Coronary artery (tissue), 2 donors: ENCODE data around the gene DGKD.

Experiments
- DNase-seq: peaks from one replicate; pipeline ENCODE4 v3.0.0-alpha.2; 2017; ENCODE audit warnings: low spot score
- H3K27ac ChIP-seq, 2 donors: fragments of 200-600 bp; sonication (generic); one replicate each; pipeline ENCODE4 v1.5.1; 2016 to 2019
- H3K4me3 ChIP-seq: fragments of 200-600 bp; sonication (generic); 2 replicates; pipeline ENCODE4 v1.5.1; 2016; ENCODE audit warnings: mild to moderate bottlenecking, moderate library complexity
- TF ChIP-seq, protein P1 (sequence below): fragments of 200-600 bp; sonication (generic); IDR thresholded peaks from one replicate; pipeline ENCODE4 v1.5.1; 2019; ENCODE audit warnings: antibody characterized with exemption

The DGKD gene

GRCh38 chr2:233435436-233436190 lies 81.3 kb downstream of the DGKD start:
- TF ChIP-seq, protein P1, sequence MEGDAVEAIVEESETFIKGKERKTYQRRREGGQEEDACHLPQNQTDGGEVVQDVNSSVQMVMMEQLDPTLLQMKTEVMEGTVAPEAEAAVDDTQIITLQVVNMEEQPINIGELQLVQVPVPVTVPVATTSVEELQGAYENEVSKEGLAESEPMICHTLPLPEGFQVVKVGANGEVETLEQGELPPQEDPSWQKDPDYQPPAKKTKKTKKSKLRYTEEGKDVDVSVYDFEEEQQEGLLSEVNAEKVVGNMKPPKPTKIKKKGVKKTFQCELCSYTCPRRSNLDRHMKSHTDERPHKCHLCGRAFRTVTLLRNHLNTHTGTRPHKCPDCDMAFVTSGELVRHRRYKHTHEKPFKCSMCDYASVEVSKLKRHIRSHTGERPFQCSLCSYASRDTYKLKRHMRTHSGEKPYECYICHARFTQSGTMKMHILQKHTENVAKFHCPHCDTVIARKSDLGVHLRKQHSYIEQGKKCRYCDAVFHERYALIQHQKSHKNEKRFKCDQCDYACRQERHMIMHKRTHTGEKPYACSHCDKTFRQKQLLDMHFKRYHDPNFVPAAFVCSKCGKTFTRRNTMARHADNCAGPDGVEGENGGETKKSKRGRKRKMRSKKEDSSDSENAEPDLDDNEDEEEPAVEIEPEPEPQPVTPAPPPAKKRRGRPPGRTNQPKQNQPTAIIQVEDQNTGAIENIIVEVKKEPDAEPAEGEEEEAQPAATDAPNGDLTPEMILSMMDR: no peak
- no peak overlapping the region for H3K4me3 ChIP-seq
- DNase-seq: no peak
- H3K27ac ChIP-seq: no peak overlapping the region

DNA sequence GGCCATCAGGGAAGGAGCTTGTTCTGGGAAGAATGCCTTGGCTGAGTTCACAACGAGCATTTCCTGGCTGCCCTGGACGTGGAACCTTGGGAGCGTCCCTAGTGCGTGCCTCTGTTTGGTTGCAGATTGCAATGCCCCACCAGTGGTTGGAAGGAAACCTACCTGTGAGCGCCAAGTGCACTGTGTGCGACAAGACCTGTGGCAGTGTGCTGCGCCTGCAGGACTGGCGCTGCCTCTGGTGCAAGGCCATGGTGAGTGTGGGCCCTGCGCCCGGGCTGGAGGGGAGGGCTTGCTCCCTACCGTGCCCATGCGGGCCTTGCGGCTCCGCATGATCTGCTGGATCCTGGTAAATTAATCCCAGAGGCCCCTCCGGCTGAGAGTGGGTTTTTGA lies 81.9 kb downstream of the DGKD start:
- TF ChIP-seq, protein P1: no peak
- Histone ChIP-seq H3K27ac (no peak overlapping the region), H3K4me3 (no peak overlapping the region)
- no peak for DNase-seq

GRCh38 chr2:233436691-233437438 lies 82.6 kb downstream of the DGKD start:
- Histone ChIP-seq H3K4me3 (no peak overlapping the region), H3K27ac (no peak overlapping the region)
- peak; percentile 64 for DNase-seq
- TF ChIP-seq, protein P1: no peak

DNA sequence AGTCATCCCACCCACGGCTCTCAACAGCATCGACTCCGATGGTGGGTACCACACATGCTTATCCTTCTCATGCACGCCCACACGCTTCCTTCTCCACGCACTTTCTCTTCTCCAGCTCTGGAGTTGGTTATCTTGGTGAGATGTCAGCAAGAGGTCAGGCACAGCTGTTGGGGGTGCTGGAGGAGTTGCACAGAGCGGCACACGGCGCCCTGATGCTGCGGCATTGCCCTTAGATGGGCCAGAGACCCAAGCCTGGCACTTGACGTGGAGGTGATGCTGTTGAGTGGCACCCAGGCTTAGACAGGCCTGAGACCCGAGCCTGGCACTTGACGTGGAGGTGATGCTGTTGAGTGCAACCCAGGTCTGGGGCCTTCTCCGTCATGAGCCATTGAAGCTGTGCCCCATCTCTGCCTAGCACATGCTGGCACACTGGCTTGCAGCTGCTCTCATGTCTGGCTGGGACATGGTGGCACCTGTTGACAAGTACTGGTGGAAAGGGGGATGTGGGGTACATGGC lies 83.2 kb downstream of the DGKD start:
- TF ChIP-seq, protein P1: no peak
- Histone ChIP-seq H3K4me3 (no peak overlapping the region), H3K27ac (no peak overlapping the region)
- no peak for DNase-seq

DNA sequence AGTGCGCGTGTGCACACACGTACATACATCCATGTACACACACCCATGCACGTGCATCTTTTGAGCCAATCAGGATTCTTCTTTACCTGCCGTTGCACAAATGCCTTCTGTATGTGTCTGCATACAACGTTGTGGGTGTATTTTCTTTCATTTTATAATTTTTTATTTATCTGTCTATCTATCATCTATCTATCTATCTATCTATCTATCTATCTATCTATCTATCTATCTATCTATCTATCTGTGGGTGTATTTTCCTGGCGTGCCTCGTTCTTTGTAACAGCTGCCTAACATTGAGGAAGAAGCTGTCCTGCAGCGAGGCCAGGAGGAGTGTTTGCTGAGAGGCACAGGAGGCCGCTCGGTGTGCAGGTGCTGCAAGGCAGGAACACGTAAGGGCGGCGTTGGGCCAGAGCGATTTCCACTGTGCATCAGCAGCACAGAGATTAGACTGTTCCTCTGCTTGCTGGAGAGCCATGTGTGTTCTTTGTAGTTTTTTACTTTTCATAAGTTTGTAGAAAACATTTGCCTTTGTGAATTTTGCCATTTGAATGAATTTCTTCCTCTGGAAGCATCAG lies 84.4 kb downstream of the DGKD start:
- H3K27ac ChIP-seq: no peak overlapping the region
- no peak overlapping the region for H3K4me3 ChIP-seq
- DNase-seq: no peak
- TF ChIP-seq, protein P1: no peak

GRCh38 chr2:233439191-233439590 lies 84.9 kb downstream of the DGKD start:
- Histone ChIP-seq H3K4me3 (no peak overlapping the region), H3K27ac (no peak overlapping the region)
- no peak for DNase-seq
- TF ChIP-seq, protein P1: no peak
